Measurements from ENCODE around the gene SPG11.
"Not testable (repeated sequence)": the region's sequence is repeated elsewhere in the genome, so short reads cannot be mapped to it uniquely, and the experiment has no call there.

Gene SPG11

DNA sequence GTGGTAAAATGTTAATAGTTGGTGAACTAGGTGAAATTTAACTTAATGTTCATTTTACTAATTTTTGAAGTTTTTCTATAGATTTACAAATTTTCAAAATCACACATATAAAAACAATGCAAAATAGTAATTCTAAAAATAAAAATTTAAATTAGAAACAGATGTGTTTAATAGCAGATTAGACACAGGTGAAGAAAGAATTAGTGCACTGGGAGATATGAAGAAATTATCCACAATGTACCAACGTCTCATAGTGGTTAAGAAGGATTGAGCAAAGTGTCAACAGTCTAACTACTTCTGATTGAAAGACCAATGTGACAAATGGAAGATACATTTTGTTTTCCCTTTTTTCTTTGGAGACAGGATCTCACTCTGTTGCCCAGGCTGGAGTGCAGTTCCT, 26.5 kb downstream of the SPG11 start:
- Mint-ChIP-seq H3K4me3 (no peak overlapping the region), H3K4me1 (ENCODE audit: low read depth in 2 of 2) (peaks cover 0 to 11% of the 10 kb centered on the region in 2 donors), H3K27ac (no peak overlapping the region), H3K27me3 (no peaks in the 10 kb centered on the region), H3K36me3 (ENCODE audit: insufficient read depth) (peaks cover 78% of the 10 kb centered on the region), H3K9me3 (no peaks in the 10 kb centered on the region)
- no peak for ATAC-seq (replicated peaks)
- no peak for DNase-seq

DNA sequence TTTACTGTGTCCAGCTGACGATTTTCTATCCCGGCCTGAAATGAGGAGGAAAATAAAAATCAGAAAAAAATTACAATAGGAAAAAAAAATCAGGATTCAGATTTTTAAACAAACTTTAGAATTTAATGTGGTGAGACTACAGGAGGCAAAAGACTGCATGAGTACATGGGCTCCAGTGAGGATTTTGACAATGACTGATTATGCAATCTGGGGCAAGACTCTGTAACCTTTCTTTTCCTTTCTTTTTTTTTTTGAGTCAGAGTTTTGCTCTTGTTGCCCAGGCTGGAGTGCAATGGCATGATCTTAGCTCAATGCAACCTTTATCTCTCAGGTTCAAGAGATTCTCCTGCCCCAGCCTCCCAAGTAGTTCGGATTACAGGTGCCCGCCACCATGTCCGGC, 29.9 kb downstream of the SPG11 start:
- Mint-ChIP-seq H3K4me1 (ENCODE audit: low read depth in 2 of 2) (peaks cover 0 to 8% of the 10 kb centered on the region in 2 donors), H3K36me3 (ENCODE audit: insufficient read depth) (peaks cover 87% of the 10 kb centered on the region), H3K4me3 (no peak overlapping the region), H3K27me3 (no peaks in the 10 kb centered on the region), H3K27ac (peak overlapping the region; percentile 75 to 85), H3K9me3 (no peaks in the 10 kb centered on the region)
- ATAC-seq (replicated peaks) (no peak), DNase-seq (no peak)

DNA sequence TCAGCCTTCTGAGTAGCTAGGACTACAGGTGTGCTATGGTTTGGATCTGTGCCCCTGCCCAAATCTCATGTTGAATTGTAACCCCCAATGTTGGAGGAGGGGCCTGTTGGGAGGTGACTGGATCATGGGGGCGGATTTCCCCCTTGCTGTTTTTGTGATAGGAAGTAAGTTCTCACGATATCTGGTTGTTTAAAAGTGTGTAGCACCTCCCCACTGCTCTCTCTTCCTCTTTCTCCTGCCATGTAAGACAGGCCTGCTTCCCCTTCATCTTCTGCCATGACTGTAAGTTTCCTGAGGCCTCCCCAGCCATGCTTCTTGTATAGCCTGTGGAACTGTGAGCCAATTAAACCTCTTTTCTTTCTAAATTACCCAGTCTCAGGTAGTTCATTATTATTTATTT, 38.2 kb downstream of the SPG11 start:
- not testable (repeated sequence) for H3K27me3 Mint-ChIP-seq; H3K4me3 Mint-ChIP-seq; H3K4me1 Mint-ChIP-seq (ENCODE audit: low read depth in 2 of 2); DNase-seq; H3K9me3 Mint-ChIP-seq; ATAC-seq (replicated peaks)
- Mint-ChIP-seq H3K36me3 (ENCODE audit: insufficient read depth) (peaks cover 84% of the 10 kb centered on the region), H3K27ac (peak overlapping the region in 1 of 2 donors; percentile 56)

DNA sequence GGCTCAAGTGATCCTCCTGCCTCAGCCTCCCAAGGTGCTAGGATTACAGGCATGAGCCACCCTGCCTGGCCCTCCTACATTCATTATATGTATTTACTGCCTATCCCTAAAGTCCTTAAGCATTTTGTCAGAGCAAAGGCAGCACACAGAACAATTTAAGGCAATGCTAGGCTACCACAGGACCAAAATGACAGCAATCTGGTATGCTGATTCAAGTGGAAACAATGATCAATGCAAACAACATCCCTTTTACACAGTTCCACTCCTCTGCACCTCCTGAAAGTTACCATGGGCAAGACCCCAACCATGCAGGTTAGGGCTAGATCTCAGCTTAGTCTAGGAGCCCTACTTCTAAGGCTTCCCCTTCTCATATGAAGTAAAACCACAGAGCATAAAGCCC, 40.3 kb downstream of the SPG11 start:
- Mint-ChIP-seq H3K4me1 (ENCODE audit: low read depth in 2 of 2) (peaks cover 3 to 4% of the 10 kb centered on the region in 2 donors), H3K36me3 (ENCODE audit: insufficient read depth) (peaks cover 84% of the 10 kb centered on the region), H3K27ac (peak overlapping the region in 1 of 2 donors; percentile 66), H3K9me3 (no peaks in the 10 kb centered on the region), H3K27me3 (no peaks in the 10 kb centered on the region), H3K4me3 (no peak overlapping the region)
- DNase-seq (no peak), ATAC-seq (replicated peaks) (no peak)

DNA sequence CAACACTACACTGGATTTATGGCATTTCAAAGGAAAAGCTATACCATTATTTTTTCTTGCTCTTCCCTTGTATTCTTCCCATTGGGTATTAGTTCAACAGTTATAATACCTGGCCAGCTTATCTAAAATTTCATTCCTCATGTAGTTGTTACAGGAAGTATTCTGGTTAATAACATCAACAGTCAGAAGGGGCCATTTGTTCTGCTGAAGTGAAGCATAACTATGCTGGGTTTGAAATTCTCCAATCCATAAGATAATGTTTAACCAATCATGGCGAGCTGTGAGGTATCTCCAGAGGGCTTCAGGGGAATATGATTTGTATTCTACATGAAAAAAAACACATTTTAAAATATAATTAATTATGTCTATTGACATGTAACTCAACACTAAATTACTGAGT, 43.4 kb downstream of the SPG11 start:
- DNase-seq (no peak), ATAC-seq (replicated peaks) (no peak)
- Mint-ChIP-seq H3K4me1 (ENCODE audit: low read depth in 2 of 2) (peaks cover 0 to under 1% of the 10 kb centered on the region in 2 donors), H3K27ac (peak overlapping the region in 1 of 2 donors; percentile 32), H3K36me3 (ENCODE audit: insufficient read depth) (peaks cover 71% of the 10 kb centered on the region), H3K27me3 (no peaks in the 10 kb centered on the region), H3K9me3 (no peaks in the 10 kb centered on the region), H3K4me3 (no peak overlapping the region)

DNA sequence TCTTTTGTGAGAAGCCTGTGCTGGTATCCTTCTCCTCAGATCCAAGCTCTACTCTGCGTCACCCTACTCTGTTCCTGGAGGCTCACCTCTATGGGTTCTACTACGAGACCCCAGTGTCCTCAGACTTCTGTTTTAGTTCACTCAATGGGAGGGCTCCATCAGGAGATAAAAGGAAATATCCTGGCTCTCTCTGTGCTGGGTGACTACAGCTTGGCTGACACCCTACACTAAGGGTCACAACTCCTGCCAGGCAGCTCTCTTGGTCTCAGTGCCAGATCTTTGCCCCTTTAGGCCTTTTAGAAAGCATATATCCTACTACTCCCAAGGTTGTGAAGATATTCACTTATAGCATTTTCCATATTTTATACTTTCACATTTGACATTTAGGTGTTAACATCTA, 46.5 kb downstream of the SPG11 start:
- Mint-ChIP-seq H3K9me3 (no peaks in the 10 kb centered on the region), H3K4me3 (no peak overlapping the region), H3K4me1 (ENCODE audit: low read depth in 2 of 2) (no peaks in the 10 kb centered on the region), H3K27me3 (no peaks in the 10 kb centered on the region), H3K36me3 (ENCODE audit: insufficient read depth) (peaks cover 71% of the 10 kb centered on the region), H3K27ac (peak overlapping the region in 1 of 2 donors; percentile 61)
- ATAC-seq (replicated peaks) (no peak), DNase-seq (no peak)

DNA sequence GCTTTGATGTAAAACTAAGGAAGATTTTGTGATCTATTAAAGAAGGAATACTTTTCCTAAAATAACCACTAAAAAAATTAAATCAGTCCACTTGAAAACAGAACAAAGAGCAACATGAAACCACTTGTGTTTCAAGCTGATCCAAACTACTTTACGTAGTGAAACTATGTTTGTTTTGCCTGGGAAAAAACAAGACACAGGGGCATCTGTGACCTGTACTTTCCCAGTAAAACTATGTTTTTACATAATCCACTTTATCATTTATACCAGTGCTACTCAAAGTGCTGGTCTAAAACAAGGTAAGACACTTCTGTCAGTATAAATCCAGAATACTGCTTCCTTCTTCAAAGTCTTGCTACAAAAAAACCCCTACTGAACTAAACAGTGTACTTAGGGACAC, 56.7 kb downstream of the SPG11 start:
- DNase-seq (no peak), ATAC-seq (replicated peaks) (no peak)
- no peaks in the 10 kb centered on the region for H3K4me1 Mint-ChIP-seq (ENCODE audit: low read depth in 2 of 2)
- no peaks in the 10 kb centered on the region for H3K27me3 Mint-ChIP-seq
- no peak overlapping the region for H3K4me3 Mint-ChIP-seq
- no peaks in the 10 kb centered on the region for H3K9me3 Mint-ChIP-seq
- peaks cover 82% of the 10 kb centered on the region for H3K36me3 Mint-ChIP-seq (ENCODE audit: insufficient read depth)
- peak overlapping the region in 1 of 2 donors; percentile 22 for H3K27ac Mint-ChIP-seq

DNA sequence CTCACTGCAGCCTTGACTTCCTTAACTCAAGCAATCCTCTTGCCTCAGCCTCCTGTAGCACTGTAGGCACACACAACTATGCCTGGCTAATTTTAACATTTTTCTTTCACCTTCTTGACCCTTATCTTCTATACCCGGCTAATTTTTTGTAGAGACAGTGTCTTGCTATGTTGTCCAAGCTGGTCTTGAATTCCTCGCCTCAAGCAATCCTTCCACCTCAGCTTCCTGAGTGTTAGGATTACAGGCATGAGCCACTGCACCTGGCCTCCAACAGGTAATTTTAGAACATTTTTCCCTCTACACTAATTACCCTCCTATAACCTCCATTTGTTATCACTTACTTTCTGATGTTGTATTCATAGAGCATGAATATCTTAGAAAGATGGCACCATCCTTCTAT, 60.3 kb downstream of the SPG11 start:
- no peak overlapping the region for H3K4me3 Mint-ChIP-seq
- no peaks in the 10 kb centered on the region for H3K9me3 Mint-ChIP-seq
- H3K27me3 Mint-ChIP-seq: no peaks in the 10 kb centered on the region
- no peak for DNase-seq
- H3K4me1 Mint-ChIP-seq (ENCODE audit: low read depth in 2 of 2): peaks cover 0 to 2% of the 10 kb centered on the region in 2 donors
- H3K36me3 Mint-ChIP-seq (ENCODE audit: insufficient read depth): peaks cover 65% of the 10 kb centered on the region
- peak overlapping the region; percentile 74 to 90 for H3K27ac Mint-ChIP-seq
- no peak for ATAC-seq (replicated peaks)

DNA sequence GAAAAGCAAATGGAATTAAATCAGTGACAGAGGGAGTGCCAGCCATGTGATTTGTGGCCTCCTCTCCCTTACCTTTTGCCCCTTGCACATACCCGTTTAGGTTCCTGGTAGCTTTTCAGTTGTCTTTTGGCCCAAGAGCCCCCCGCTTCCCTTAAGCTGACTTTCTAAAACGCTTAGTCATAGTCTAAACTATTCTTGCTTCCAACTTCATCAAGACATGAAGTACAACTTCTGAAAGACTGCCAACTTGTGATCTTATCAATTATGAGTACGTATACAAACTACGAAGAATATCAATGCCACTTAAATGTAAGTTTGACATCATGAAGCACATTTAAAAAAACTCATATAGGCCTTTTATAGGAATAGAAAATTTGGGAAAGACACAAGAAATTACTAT, 64.6 kb downstream of the SPG11 start:
- Mint-ChIP-seq H3K27me3 (no peaks in the 10 kb centered on the region), H3K4me3 (no peak overlapping the region), H3K27ac (peak overlapping the region; percentile 62 to 79), H3K36me3 (ENCODE audit: insufficient read depth) (peaks cover 71% of the 10 kb centered on the region), H3K9me3 (no peaks in the 10 kb centered on the region), H3K4me1 (ENCODE audit: low read depth in 2 of 2) (peaks cover 0 to 2% of the 10 kb centered on the region in 2 donors)
- DNase-seq (no peak), ATAC-seq (replicated peaks) (no peak)

DNA sequence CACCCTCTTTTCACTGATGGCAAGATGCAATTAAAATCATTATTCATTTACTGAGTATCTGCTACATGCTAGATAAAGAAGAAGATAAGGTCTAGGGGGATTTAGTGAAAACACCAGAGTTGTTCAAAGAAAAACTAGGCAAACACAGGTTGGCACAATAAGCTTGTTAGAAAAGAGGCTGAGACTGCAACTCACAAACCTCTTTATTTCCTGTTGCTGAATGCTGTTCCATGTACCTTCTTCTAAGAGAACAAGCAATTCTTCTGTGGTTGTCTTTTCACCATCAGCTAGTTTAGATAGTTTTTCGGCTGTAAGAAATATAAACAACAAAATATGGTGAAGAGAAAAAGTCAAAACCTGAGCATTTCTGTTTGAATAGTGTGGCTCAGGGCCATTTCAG, 65.4 kb downstream of the SPG11 start:
- Mint-ChIP-seq H3K4me1 (ENCODE audit: low read depth in 2 of 2) (peaks cover 2 to 4% of the 10 kb centered on the region in 2 donors), H3K4me3 (no peak overlapping the region), H3K9me3 (no peaks in the 10 kb centered on the region), H3K27me3 (no peaks in the 10 kb centered on the region), H3K36me3 (ENCODE audit: insufficient read depth) (peaks cover 70% of the 10 kb centered on the region), H3K27ac (peak overlapping the region; percentile 62 to 79)
- ATAC-seq (replicated peaks) (no peak), DNase-seq (no peak)

DNA sequence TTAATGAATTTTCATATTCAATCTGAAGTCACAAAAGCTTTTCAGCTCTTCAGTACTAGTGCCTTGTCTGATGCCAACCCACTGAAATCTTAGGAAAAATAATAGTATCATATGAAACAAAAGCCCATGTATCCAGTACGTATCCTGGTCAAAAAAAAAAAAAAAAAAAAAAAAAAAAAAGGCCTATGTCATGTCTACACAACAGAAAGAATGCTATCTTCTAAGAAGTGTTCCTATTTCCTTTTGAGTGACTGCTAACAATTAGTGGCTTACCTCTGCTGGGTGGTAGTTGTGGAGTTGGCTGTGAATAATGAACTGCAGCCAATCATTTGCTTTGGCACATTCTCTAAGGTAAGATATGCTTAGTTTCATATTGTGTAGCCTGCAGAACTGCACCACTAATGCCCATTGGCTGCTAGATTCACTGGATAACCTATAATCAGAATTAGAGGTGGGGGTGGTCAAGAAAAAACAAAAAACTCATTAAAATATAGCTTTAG, 66.9 kb downstream of the SPG11 start:
- H3K4me1 Mint-ChIP-seq (ENCODE audit: low read depth in 2 of 2): peaks cover 2 to 4% of the 10 kb centered on the region in 2 donors
- no peak for ATAC-seq (replicated peaks)
- peak overlapping the region; percentile 62 to 75 for H3K27ac Mint-ChIP-seq
- H3K27me3 Mint-ChIP-seq: no peaks in the 10 kb centered on the region
- H3K9me3 Mint-ChIP-seq: no peaks in the 10 kb centered on the region
- H3K4me3 Mint-ChIP-seq: no peak overlapping the region
- peaks cover 72% of the 10 kb centered on the region for H3K36me3 Mint-ChIP-seq (ENCODE audit: insufficient read depth)
- DNase-seq: no peak

DNA sequence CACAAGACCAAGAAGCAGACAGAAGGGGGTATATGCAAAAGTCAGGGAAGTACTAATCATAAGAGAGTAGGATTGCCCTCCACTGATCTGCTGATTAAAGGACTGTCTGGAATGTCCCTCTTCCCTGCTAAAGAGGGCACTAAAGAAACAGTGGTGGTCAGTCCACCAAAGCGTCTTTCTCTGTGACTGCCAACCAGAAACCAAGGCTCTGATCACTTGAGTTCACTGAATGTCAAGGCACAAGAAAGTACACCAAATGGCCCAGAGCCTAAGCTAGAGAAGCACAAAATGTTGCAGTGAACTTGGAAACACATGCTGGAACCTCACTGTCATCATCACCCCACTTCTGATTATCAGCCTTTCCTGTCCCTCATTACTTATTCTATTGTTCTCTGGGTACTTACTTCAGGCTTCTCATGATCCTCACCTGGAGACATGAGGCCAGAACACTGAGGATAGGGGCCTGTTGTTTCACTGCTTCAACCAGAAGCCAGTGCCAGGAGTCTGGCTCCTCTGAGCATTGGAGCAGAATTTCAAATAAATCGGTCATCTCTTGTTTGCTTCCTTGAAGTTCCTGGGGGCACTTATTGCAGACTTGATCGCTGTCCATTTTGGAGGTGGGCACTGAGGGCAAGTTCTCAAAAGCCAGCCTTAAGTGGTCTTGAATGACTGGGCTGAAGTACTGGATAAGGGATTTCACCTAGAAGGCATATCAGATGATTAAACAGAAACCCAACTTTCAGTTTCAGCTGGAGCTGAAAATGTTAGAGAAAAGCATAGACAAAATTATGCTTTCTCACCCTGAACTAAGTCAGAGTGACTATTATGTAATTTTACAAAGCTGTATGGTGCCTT, 67.6 kb downstream of the SPG11 start:
- DNase-seq (no peak), ATAC-seq (replicated peaks) (no peak)
- Mint-ChIP-seq H3K27me3 (no peaks in the 10 kb centered on the region), H3K4me1 (ENCODE audit: low read depth in 2 of 2) (peaks cover 2 to 4% of the 10 kb centered on the region in 2 donors), H3K9me3 (no peaks in the 10 kb centered on the region), H3K36me3 (ENCODE audit: insufficient read depth) (peaks cover 69% of the 10 kb centered on the region), H3K4me3 (no peak overlapping the region), H3K27ac (peak overlapping the region; percentile 41 to 75)

DNA sequence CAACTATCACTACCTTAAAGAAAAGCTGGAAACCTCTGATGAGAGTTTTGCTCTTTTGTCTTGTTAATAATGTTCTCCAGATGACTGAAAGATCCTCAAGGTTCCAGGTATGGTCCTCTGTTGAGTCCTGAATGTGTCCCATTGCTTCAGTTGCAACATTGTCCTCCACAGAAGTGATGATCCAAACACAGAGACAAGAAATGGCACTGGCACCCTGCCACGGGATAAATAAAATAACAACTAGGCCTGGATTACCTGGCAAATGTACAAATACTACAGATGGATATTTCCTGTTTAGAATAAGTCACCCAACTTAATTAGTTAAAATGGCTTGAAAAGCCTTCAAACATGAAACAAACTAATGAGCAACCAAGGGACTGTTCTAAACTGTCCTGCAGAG, 68.2 kb downstream of the SPG11 start:
- Mint-ChIP-seq H3K9me3 (no peaks in the 10 kb centered on the region), H3K27ac (peak overlapping the region; percentile 23 to 75), H3K27me3 (no peaks in the 10 kb centered on the region), H3K4me3 (no peak overlapping the region), H3K4me1 (ENCODE audit: low read depth in 2 of 2) (peaks cover 2 to 4% of the 10 kb centered on the region in 2 donors), H3K36me3 (ENCODE audit: insufficient read depth) (peaks cover 67% of the 10 kb centered on the region)
- ATAC-seq (replicated peaks) (no peak), DNase-seq (no peak)

DNA sequence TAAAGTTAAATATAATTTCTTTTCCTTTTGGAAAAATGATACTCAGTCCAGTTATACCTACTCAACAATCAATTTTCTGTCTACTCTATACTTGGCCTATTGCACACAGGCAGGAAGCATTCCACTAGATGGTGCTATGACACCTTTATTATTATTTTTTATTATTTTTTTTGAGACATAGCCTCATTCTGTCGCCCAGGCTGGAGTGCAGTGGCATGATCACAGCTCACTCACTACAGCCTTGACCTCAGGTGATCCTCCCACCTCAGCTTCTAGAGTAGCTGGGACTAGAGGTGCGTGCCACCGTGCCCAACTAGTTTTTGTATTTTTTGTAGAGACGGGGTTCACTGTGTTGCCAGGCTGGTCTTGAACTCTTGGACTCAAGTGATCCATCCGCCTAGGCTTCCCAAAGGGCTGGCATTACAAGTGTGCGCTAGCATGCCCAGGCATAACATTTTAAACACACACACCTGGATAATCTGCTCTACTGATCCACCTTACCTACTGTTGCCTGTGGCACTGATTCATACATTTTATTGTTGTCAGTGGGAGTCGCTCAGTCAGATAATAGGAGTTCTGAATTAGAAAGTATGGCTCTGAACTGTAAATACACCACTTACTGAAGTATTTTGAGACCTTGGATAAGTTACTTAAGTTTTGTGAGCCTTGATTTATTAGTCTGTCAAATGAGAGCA, 70.3 kb downstream of the SPG11 start:
- DNase-seq: peak; percentile 4 to 23 (median 15)
- no peaks in the 10 kb centered on the region for H3K27me3 Mint-ChIP-seq
- ATAC-seq (replicated peaks): peak; percentile 75
- no peak overlapping the region for H3K4me3 Mint-ChIP-seq
- H3K4me1 Mint-ChIP-seq (ENCODE audit: low read depth in 2 of 2): peaks cover 0 to 4% of the 10 kb centered on the region in 2 donors
- peaks cover 77% of the 10 kb centered on the region for H3K36me3 Mint-ChIP-seq (ENCODE audit: insufficient read depth)
- no peaks in the 10 kb centered on the region for H3K9me3 Mint-ChIP-seq
- peak overlapping the region; percentile 57 to 68 for H3K27ac Mint-ChIP-seq
